GM12801 (cell line): Measurements from ENCODE around the gene ISL2.

ENCODE experiments used
- TF ChIP-seq, protein P1 (sequence below): IDR thresholded peaks from one replicate; pipeline ENCODE4 v1.5.1; 2011; ENCODE audit warnings: control low read depth; ENCODE audit not compliant: insufficient read length; ENCODE audit errors: extremely low read depth

Gene ISL2

DNA sequence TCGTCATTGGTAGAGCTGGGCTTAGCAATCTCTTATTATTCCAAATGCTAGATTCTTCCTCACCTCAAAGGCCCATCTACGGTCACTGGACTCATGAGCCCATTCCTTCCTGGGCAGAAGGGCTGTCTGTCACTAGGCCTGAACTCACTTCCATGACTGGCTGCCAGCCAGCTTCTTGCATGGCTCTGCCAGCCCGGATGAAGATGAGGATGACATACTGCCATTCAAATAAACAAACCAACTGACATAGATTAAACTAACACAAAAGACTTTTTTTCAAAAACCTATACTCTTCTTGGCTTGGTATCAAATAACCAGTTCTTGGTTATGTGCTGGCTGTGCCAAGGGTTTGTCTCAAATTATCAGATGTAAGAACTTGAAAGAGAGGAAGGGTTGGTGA, 23.8 kb downstream of the ISL2 start:
- TF ChIP-seq, protein P1, sequence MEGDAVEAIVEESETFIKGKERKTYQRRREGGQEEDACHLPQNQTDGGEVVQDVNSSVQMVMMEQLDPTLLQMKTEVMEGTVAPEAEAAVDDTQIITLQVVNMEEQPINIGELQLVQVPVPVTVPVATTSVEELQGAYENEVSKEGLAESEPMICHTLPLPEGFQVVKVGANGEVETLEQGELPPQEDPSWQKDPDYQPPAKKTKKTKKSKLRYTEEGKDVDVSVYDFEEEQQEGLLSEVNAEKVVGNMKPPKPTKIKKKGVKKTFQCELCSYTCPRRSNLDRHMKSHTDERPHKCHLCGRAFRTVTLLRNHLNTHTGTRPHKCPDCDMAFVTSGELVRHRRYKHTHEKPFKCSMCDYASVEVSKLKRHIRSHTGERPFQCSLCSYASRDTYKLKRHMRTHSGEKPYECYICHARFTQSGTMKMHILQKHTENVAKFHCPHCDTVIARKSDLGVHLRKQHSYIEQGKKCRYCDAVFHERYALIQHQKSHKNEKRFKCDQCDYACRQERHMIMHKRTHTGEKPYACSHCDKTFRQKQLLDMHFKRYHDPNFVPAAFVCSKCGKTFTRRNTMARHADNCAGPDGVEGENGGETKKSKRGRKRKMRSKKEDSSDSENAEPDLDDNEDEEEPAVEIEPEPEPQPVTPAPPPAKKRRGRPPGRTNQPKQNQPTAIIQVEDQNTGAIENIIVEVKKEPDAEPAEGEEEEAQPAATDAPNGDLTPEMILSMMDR = no peak

DNA sequence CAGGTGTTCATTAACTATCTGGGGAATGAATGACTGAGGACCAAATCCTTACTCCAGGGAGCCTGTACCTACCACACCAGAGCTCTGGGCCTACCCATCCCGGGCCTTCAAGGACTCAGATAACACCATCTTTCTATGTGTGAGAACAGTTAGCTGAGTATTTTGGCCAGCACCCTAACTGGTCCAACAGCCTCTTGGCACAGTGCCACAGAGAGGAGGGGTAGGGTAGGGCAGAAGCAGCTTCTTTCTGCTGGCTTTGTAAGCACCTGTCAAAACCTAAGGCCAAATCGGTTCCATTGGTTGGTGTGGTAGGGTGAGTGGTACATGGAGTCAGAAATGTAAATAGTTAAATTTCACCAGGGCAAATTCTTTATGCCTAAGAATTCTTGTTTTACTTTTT, 26.7 kb downstream of the ISL2 start:
- TF ChIP-seq, protein P1 = no peak

GRCh38 chr15:76366714-76367113, 30.1 kb downstream of the ISL2 start:
- TF ChIP-seq, protein P1 = no peak

- TF ChIP-seq, protein P1 = no peak
These were observed 31.6 kb downstream of the ISL2 start for GRCh38 chr15:76368122-76368621.

DNA sequence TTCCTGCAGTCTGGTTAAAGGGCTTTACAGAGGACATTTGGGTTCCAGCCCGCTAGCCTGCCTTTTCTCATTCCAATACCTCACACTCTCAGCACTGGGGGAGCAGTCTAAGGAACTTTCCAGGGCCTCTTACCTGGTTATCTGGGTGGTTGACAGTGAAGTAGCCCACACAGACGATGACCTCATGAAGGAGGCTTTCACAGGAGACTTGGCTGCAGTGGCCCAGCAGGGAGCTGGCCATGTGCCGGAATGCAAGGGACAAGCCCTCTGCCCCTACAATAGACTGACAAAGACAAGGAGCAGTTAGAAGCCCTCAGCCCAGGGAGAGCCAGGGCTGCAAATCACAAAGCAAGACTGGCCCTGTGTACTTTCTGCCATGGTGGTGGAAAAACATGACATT, 39.5 kb downstream of the ISL2 start:
- TF ChIP-seq, protein P1 = no peak

DNA sequence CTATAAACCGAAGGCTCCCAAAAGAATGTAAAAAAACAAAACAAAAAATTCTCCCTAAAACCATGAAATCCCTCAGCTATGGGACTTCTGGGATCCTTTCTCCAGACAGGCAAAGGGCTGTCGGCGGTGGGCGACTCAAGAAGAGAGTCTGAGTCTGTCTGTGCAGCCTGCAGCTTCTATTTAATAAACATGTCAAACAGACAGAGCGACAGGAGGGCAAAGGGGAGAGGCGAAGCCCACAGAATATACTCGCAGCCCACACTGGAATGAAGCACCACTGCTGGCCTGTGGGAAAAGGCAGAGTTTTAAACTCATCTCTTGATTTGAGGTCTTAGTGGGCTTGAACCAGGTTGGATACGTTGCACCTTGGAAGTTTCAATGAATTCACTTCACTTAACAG, 40.2 kb downstream of the ISL2 start:
- TF ChIP-seq, protein P1 = no peak

- TF ChIP-seq, protein P1 = no peak
These were observed 40.6 kb downstream of the ISL2 start for GRCh38 chr15:76377217-76377616.

DNA sequence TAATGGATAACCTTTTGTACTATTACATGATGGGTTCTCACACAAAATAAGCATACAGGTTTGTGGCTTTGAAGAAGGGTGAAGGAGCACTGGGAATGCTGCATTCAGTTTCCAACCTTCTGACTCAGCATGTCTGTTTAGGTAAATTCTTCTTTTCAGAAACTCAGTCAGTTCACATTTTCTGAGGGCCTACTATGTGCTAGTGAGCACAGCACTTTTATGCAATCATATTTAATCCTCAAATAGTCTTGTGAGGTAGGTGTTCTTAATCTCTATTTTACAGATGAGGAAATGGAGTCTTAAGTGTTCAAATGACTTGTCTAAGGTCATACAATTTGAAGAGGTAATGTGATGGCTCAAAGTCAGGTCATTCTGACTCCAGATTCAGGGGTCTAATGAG, 41.2 kb downstream of the ISL2 start:
- TF ChIP-seq, protein P1 = no peak
